Spleen (tissue), 7 donors: Measurements from ENCODE around the gene NEU3.

Source experiments
- POLR2A ChIP-seq, 3 donors: fragments of 450-650 bp; IDR thresholded peaks; one replicate each; pipeline ENCODE4 v1.5.1; 2017; ENCODE audit warnings: antibody characterized with exemption in 3 of 3, mild to moderate bottlenecking in 1 of 3
- POLR2AphosphoS5 ChIP-seq, 3 donors: sonication (generic); formaldehyde crosslinking; IDR thresholded peaks; one replicate each; pipeline ENCODE4 v1.5.1; 2017; ENCODE audit warnings: antibody characterized with exemption in 3 of 3
- TF ChIP-seq, protein P1 (sequence below), 11 experiments: fragments of 200-600 bp in 7 of 11; fragments of 450-650 bp in 4 of 11; sonication (generic) in 4 of 11; IDR thresholded peaks in 8 of 11; conservative IDR thresholded peaks in 3 of 11; 1 replicate in 7 of 11; 2 replicates in 4 of 11; pipeline versions ENCODE4 v1.4.0 to v1.8.0; 2016 to 2021; ENCODE audit warnings: antibody characterized with exemption in 11 of 11, inconsistent platforms in 4 of 11, mild to moderate bottlenecking in 1 of 11
- donor health status: DM: no; HTN: no; CAD: no; lungs with moderate emphysema.
- donor health status: DM: no; HTN: no; CAD: no.
- donor health status: DM: no; HTN: no; CAD: no.

DNA sequence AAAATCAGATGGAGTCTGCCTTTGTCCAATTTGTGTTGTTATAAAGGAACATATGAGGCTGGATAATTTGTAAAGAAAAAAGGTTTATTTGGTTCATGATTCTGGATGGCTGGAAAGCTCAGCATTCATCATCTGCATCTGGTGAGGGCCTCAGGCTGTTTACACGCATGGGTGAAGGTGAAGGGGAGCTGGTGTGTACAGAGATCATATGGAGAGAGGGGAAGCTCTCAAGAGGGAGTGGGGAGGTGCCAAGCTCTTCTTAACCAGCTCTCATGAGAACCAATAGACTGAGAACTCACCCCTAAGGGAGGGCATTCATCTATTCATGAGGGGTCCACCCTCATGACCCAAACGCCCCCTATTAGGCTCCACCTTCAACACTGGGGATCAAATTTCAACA, 40.0 kb downstream of the NEU3 start:
- TF ChIP-seq, protein P1, sequence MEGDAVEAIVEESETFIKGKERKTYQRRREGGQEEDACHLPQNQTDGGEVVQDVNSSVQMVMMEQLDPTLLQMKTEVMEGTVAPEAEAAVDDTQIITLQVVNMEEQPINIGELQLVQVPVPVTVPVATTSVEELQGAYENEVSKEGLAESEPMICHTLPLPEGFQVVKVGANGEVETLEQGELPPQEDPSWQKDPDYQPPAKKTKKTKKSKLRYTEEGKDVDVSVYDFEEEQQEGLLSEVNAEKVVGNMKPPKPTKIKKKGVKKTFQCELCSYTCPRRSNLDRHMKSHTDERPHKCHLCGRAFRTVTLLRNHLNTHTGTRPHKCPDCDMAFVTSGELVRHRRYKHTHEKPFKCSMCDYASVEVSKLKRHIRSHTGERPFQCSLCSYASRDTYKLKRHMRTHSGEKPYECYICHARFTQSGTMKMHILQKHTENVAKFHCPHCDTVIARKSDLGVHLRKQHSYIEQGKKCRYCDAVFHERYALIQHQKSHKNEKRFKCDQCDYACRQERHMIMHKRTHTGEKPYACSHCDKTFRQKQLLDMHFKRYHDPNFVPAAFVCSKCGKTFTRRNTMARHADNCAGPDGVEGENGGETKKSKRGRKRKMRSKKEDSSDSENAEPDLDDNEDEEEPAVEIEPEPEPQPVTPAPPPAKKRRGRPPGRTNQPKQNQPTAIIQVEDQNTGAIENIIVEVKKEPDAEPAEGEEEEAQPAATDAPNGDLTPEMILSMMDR (IDR thresholded peaks at IDR 0.05 in 8 of 11, conservative IDR thresholded peaks at IDR 0.05 in 3 of 11), result no peak
- TF ChIP-seq POLR2A (IDR thresholded peaks at IDR 0.05) (no peak), POLR2AphosphoS5 (IDR thresholded peaks at IDR 0.05) (no peak)
